ENCODE data around the gene IL22RA2.

- TF ChIP-seq BCOR (IDR thresholded peaks at IDR 0.05): no peak
- TF ChIP-seq ZNF449 (CRISPR knock-in tag; IDR thresholded peaks at IDR 0.05): no peak
- no peak for TF ChIP-seq ATF2 (CRISPR knock-in tag; IDR thresholded peaks at IDR 0.05)
- TF ChIP-seq EP300 (IDR thresholded peaks at IDR 0.05; ENCODE audit: low read length): no peak
- no peak for TF ChIP-seq GTF2A2 (tag; IDR thresholded peaks at IDR 0.05)
- TF ChIP-seq REST (IDR thresholded peaks at IDR 0.05; ENCODE audit: borderline replicate concordance): no peak
- TF ChIP-seq REST (CRISPR knock-in tag; IDR thresholded peaks at IDR 0.05; ENCODE audit: low read depth): no peak
- TF ChIP-seq CREB1 (IDR thresholded peaks at IDR 0.05): no peak
- TF ChIP-seq CREB1 (CRISPR knock-in tag; IDR thresholded peaks at IDR 0.05): no peak
Measured at GRCh38 chr6:137182654-137183073, 9.2 kb upstream of the IL22RA2 start.

All from K562 (cell line).